ENCODE measurements around the gene ONECUT3. TPM values are rescaled to one million over a fixed set of nuclear protein-coding genes. Genes with fewer than 3 reads are reported as not detected.

ONECUT3 gene
- total and polyA plus RNA-seq, 11 donors, result not detected

- peak overlapping the region in 11 of 12 donors; percentile 16 to 58 (median 45) for H3K4me3 ChIP-seq
- TF ChIP-seq CTCF (IDR thresholded peaks at IDR 0.05), result peak in 1 of 12 donors; percentile 8
- TF ChIP-seq POLR2A (IDR thresholded peaks at IDR 0.05), result no peak
- H3K9me3 ChIP-seq, result no peaks in the 10 kb centered on the region
- peaks cover 0 to 12% (median 6%) of the 10 kb centered on the region in 12 donors for H3K4me1 ChIP-seq
- H3K27me3 ChIP-seq, result peaks cover 22 to 83% (median 53%) of the 10 kb centered on the region in 9 donors
- DNase-seq (peak in 4 of 5 donors; percentile 21 to 46 (median 36)), ATAC-seq (peak in 3 of 4 donors; percentile 20 to 87 (median 77))
- 7 to 19% (median 8%) methylated on average over 33 to 90 of the region's 90 CpGs for WGBS, 4 donors
- H3K27ac ChIP-seq, result no peak overlapping the region
- intact Hi-C loops (cut with DNase I), result no loop called here
- H3K36me3 ChIP-seq, result no peaks in the 10 kb centered on the region
Measured at GRCh38 chr19:1725100-1726064, 27.9 kb upstream of the ONECUT3 start.

GRCh38 chr19:1728816-1729567, 24.3 kb upstream of the ONECUT3 start:
- no peak for DNase-seq
- TF ChIP-seq POLR2A (IDR thresholded peaks at IDR 0.05), result no peak

DNA sequence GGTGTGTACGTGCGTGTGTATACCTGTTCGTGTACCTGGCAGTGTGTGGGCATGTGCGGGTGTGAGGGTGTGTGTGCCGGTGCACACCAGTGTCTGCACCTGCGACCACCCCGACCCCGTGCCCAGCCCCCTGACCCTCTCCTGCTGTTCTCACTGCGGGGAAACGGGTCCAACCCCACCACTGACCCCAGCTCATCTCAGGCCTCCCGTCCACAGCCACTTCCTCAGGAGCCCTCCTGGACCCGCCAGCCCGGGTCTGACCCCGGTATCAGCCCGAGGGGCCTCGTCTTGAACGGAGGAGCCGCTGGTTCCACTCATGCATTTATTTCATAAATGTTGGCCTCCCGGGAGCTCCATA, 23.8 kb upstream of the ONECUT3 start:
- H3K9me3 ChIP-seq, result no peaks in the 10 kb centered on the region
- intact Hi-C loops (cut with DNase I), result no loop called here
- H3K36me3 ChIP-seq, result no peaks in the 10 kb centered on the region
- peaks cover 0 to 12% (median 6%) of the 10 kb centered on the region in 12 donors for H3K4me1 ChIP-seq
- H3K27me3 ChIP-seq, result peaks cover 31 to 97% (median 58%) of the 10 kb centered on the region in 9 donors
- no peak for DNase-seq
- no peak for TF ChIP-seq CTCF (IDR thresholded peaks at IDR 0.05)
- TF ChIP-seq POLR2A (IDR thresholded peaks at IDR 0.05), result no peak
- H3K27ac ChIP-seq, result no peak overlapping the region
- H3K4me3 ChIP-seq, result no peak overlapping the region
- ATAC-seq, result no peak
- 84 to 93% (median 85%) methylated on average over 13 to 19 of the region's 19 CpGs for WGBS, 4 donors

More at GRCh38 chr19:1728816-1729567, 24.3 kb upstream of the ONECUT3 start:
- Histone ChIP-seq H3K36me3 (no peaks in the 10 kb centered on the region), H3K27ac (no peak overlapping the region), H3K9me3 (no peaks in the 10 kb centered on the region), H3K27me3 (peaks cover 28 to 97% (median 52%) of the 10 kb centered on the region in 9 donors), H3K4me1 (peaks cover 0 to 12% (median 6%) of the 10 kb centered on the region in 12 donors), H3K4me3 (no peak overlapping the region)
- intact Hi-C loops (cut with DNase I), result no loop called here
- 89 to 91% (median 90%) methylated on average over 33 of the region's 33 CpGs for WGBS, 4 donors
- no peak for ATAC-seq

DNA sequence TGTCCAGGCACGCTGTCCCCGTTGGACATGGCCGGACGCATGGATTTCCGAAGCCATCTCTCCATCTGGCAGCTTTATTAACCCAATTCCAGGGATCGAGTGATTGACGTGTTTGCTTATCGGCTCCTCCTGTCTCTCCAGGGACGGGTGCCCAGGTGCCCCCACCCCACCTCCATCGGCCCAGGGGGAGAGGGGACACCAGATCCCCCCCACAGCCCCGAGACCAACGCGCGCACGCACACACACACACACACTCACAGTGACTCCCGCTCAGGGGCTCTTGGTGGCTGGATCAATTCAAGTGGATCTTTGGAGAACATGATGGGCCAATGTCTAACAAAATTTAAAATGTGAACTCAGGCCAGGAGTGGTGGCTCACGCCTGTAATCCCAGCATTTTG, 23.1 kb upstream of the ONECUT3 start:
- H3K27me3 ChIP-seq, result peaks cover 37 to 97% (median 62%) of the 10 kb centered on the region in 9 donors
- TF ChIP-seq CTCF (IDR thresholded peaks at IDR 0.05), result no peak
- TF ChIP-seq POLR2A (IDR thresholded peaks at IDR 0.05), result no peak
- H3K36me3 ChIP-seq, result no peaks in the 10 kb centered on the region
- no peak overlapping the region for H3K27ac ChIP-seq
- WGBS, 4 donors, result 77 to 81% (median 79%) methylated on average over 12 to 17 of the region's 17 CpGs
- intact Hi-C loops (cut with DNase I), result no loop called here
- no peaks in the 10 kb centered on the region for H3K9me3 ChIP-seq
- no peak overlapping the region for H3K4me3 ChIP-seq
- peaks cover 0 to 12% (median 6%) of the 10 kb centered on the region in 12 donors for H3K4me1 ChIP-seq
- no peak for ATAC-seq
- DNase-seq, result no peak

All from heart left ventricle (tissue), 16 donors.